Measurements from ENCODE around the gene RNF11.

DNA sequence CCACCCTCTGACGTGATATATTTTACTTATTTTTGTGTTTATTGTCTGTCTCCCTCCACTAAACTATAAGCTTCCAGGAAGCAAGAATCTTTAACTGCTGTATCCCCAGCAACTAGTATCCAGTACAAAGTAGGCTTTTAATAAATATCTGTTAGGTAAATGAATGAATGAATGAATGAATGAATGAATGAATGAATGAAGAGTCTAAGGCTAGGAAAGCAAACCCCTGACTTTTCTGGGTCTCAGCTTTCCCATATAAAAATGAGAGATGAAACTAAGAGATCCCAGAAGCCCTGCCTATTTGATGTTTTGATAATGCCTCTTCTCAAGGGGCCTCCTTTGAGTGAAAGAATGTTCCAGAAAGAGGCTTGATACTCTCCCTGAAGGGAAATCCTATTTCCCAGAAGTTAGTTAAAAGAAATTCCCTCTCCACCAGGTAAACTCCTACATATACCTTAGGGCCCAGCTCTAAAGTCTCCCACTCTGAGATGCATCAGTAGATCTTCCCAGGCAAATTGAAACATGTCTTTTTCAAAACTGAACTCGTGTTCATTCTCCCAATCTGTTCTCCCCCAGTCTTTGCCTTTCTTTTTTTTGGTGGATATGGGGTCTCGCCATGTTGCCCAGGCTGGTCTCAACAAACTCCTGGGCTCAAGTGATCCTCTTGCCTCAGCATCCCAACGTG is 86.5 kb downstream of the RNF11 start:
- TF ChIP-seq POLR2AphosphoS5 (IDR thresholded peaks at IDR 0.05; ENCODE audit: borderline replicate concordance, low read depth, low read length) (no peak), EZH2 (IDR thresholded peaks at IDR 0.05) (no peak)

All from SK-N-MC (cell line).